Head of caudate nucleus (tissue), 42 donors: ENCODE data around the gene TMEM69.
"Not testable (repeated sequence)": the region's sequence is repeated elsewhere in the genome, so short reads cannot be mapped to it uniquely, and the experiment has no call there.

Source experiments
- DNase-seq, 42 donors: peaks; one replicate each; pipeline versions ENCODE4 v3.0.0 to v3.0.0-alpha.2; 2020 to 2021; ENCODE audit warnings: mixed read lengths in 7 of 42
- intact Hi-C: fragments of 100-400 bp; cut with DNase I; formaldehyde crosslinking; loops from one replicate; pipeline ENCODE4 v1.15.0; 2022

TMEM69 gene

GRCh38 chr1:45723248-45723930, 35.4 kb downstream of the TMEM69 start:
- no peak for DNase-seq
- intact Hi-C loops = no loop called here

GRCh38 chr1:45726007-45726406, 38.0 kb downstream of the TMEM69 start:
- DNase-seq, intact Hi-C loops: not testable (repeated sequence)

GRCh38 chr1:45730075-45730779, 42.2 kb downstream of the TMEM69 start:
- peak in 24 of 42 donors; percentile 10 to 75 (median 44) for DNase-seq
- intact Hi-C loops = no loop called here

DNA sequence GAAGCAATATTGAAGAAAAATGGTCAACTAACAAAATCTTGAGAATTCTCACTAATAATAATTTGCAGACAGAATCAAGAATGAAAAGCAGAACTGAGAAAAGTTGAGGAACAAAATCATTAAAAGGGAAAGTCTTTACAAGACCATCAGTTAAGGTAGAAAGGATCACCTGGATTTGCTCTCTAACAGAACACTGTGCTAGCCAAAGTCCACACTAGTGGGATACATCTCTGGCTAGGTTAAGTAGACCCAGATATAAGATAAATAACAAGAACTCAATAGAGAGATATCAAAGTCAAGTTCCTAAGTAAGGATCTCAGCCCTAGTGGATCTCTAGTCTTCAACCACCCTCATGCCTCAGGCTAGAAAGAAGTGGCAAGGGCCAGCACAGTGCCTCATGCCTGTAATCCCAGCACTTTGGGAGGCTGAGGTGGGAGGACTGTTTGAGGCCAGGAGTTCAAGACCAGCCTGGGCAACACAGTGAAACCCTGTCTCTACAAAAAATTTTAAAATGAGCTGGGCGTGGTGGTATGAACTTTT, 42.9 kb downstream of the TMEM69 start:
- no peak for DNase-seq
- intact Hi-C loops = no loop called here

DNA sequence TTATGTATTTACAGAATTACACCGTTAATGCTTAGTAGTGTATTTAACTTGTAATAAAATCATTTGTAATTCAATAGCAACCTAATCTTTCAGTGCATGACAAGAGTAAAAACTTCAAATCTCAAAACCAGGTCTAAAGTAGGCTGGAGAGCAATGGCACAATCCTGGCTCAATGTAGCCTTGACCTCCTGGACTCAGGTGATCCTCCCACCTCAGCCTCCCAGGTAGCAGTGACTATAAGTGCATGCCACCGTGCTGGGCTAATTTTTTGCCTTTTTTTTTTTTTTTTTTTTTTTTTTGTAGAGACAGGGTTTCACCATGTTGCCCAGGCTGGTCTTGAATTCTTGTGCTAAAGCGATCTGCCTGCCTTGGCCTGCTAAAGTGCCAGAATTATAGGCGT, 51.2 kb downstream of the TMEM69 start:
- intact Hi-C loops = no loop called here
- DNase-seq = no peak

DNA sequence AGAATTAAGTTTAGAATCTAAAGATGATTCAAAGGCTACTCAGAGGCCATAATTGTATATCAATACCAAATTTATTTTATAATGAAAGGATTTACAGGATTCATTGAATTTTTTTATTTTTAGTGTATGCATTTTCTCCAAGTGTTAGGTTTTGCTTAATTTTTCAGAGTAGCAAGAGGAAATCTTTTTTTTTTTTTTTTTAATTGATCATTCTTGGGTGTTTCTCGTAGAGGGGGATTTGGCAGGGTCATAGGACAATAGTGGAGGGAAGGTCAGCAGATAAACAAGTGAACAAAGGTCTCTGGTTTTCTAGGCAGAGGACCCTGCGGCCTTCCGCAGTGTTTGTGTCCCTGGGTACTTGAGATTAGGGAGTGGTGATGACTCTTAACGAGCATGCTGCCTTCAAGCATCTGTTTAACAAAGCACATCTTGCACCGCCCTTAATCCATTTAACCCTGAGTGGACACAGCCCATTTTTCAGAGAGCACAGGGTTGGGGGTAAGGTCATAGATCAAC, 51.7 kb downstream of the TMEM69 start:
- intact Hi-C loops, DNase-seq: not testable (repeated sequence)
